ENCODE measurements around the gene TMEM255B.
"Not testable (repeated sequence)": the region's sequence is repeated elsewhere in the genome, so short reads cannot be mapped to it uniquely, and the experiment has no call there.

The TMEM255B gene

DNA sequence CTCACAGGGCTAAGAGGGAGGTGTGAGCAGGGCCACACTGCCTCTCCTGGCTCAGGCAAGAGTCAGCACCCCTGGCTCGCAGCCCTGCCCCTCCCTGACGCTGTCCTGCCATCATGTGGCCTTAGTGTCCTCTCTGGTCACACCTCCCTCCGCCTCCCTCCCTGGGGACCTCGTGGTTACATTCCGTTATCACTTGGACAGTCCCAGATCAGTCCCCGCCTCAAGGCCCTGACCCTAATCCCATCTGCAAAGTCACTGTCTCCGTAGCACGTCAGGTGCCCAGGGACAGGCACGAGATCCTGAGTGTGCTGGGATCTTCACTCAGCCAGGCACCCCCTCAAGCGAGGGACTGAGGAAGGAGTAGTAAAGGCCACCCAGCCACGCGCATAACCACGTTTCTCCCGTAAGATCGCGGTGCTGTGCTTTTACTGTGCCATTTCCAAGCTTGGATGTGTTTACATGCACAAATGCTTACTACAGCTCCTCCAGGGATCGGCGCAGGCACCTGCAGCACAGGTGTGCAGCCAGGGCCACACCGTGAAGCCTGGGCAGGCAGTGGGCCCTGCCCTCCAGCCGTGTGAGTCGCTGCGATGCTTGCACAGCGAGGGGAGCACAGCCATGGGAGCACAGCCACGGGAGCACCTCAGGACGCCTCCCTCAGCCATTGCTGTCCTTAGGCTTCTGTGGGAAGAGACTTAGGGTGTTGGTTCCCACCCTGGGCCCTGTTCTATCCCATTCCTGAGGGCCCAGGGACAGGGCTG, 10.7 kb upstream of the TMEM255B start:
- DNase-seq (ENCODE audit: low read depth in 1 of 2, low spot score in 1 of 2): no peak

DNA sequence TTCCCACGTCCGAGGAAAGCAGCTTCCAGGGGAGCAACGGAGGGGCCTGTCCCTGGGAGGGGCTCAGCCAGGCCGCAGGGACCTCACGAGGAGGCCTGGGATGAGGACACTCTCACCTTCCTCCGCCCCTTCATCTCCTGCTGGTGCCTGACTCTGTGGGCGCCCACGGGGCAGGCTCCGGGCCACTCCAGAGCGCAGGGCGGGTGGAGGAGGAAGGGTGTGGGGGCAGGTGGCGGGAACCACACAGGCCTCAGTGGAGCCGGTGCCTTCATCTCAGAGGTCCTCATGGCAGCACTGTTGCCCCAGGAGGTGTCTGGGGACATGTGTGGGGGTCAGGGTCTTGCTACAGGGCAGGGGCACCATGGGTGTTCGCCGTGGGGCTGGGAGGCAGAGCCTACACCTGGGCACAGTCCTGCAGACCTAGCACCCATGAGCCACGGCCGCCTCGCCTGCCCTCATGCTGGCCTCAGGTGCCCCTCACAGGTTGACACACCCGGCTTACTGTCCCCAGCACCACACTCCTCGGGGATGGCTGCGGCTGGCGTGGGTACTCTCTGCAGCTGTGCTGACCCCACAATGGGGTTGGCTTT, 10.1 kb upstream of the TMEM255B start:
- DNase-seq (ENCODE audit: low read depth in 1 of 2, low spot score in 1 of 2): no peak

DNA sequence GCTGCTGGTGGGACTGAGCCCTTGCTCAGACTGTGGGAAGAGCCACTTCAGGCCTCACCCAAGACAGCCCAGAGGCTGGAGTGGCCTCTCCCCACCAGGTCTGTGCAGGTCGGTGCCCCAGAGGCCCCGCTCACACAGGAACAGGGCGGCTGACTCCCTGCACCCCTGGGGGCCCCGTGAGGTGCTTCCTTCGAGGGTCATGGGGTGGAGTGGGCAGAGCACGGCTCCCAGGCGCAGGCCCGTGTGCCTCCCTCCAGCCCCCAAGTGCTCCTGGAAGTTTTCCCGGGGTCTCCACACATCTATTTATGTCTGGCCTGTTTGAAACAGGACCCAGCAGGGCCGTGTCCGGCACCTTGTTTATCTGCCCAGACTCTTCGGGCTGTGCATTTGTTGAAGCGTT, 9.5 kb upstream of the TMEM255B start:
- no peak for DNase-seq (ENCODE audit: low read depth in 1 of 2, low spot score in 1 of 2)

- no peak for DNase-seq (ENCODE audit: low read depth in 1 of 2, low spot score in 1 of 2)
These were observed 9.1 kb upstream of the TMEM255B start for GRCh38 chr13:113749967-113750366.

DNA sequence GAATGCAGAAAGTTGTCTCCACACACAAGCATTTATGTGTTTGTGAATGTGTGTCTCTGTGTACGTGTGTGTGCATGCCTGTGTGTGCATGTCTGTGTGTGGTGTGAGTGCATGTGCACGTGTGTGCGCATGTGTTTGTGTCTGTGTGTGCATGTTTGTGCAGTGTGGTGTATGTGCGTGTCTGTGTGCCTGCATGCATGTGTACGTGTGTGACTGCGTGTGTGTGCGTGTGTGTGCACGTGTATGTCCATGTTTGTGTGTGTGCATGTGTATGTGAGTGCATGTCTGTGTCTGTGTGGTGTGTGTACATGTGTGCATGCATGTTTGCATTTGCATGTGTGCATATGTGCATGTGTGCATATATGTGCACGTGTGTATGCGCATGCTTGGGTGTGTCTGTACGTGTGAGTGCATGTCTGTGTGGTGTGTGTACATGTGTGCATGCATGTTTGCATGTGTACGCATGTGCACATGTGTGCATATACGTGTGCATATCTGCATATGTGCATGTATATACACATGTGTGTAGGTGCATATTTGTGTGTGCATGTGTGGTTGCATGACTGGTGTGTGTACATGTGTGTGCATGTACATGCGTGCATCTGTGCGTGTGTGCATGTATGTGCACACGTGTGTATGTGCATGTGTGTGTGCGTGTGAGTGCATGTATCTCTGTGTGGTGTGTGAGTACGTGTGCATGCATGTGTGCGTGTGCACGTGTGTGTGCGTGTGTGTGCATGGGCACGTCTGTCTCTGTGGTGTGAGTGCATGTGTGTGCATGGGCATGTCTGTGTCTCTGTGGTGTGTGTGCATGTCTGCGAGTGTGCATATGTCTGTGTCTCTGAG, 8.2 kb upstream of the TMEM255B start:
- no peak for DNase-seq (ENCODE audit: low read depth in 1 of 2, low spot score in 1 of 2)

DNA sequence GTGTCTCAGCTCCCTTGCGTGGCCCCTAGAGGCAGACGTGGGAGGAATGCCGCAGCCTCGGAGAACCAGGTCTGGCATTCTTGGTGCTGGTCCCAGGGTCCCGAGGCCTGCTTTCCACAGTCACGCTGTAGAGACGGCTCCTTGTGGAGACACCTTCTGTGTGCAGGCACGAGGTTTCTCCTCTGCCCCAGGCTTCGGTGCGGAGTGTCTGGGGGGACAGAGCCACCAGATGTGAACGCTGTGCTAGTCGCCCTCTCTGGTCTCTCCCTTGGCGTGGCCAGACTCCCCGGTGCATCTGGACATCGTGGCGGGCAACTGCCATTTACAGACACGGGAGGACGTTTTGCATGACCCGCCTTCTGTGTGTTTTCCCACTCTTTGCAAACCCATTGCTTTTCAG, 7.5 kb upstream of the TMEM255B start:
- no peak for DNase-seq (ENCODE audit: low read depth in 1 of 2, low spot score in 1 of 2)

GRCh38 chr13:113752211-113752986, 6.6 kb upstream of the TMEM255B start:
- DNase-seq (ENCODE audit: low read depth in 1 of 2, low spot score in 1 of 2): not testable (repeated sequence)

- no peak for DNase-seq (ENCODE audit: low read depth in 1 of 2, low spot score in 1 of 2)
These were observed 5.9 kb upstream of the TMEM255B start for GRCh38 chr13:113753171-113753570.

DNA sequence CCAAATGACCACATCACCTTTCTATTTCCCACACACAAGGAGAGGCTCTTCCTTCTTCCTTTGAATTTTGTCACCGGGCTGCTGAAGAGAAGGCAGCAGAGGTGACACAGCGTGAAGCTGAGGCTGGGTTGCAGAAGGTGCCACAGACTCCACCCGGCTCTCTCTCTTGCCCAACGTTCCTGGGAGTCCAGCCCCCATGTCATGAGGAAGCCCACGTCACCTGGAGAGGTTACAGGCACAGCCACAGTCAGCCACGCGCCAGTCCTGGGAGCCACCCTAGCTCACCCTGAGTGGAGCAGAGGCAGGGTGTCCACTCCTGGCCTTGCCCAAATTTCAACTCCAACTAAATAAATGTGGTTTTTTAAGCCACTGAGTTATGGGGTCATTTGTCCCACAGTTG, 4.8 kb upstream of the TMEM255B start:
- no peak for DNase-seq (ENCODE audit: low read depth in 1 of 2, low spot score in 1 of 2)

GRCh38 chr13:113754691-113755090, 4.3 kb upstream of the TMEM255B start:
- DNase-seq (ENCODE audit: low read depth in 1 of 2, low spot score in 1 of 2): no peak

DNA sequence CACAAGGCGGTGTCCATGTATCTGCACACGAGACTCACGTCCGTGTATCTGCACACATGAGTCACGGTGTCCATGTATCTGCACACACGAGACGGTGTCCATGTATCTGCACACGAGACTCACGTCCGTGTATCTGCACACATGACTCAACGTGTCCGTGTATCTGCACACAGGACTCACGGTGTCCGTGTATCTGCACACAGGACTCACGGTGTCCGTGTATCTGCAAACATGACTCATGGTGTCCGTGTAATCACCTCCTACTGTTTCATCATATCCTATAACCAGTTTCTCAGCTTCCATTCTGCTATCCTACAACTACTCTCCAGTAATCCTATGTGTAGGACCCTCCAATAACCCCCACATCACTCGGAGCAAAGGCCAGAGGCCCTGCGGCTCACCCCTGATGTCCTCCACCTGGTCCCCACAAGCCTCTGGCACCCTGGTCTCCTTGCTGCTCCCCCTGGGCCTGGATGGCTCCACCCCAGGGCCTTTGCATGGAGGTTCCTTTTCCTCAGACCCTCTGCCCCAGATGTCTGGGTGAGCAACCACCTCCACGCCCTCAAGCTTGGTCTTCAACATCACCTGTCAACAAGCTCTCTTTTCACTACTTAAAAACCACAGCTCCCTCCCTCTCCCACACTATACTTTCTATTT, 2.5 kb upstream of the TMEM255B start:
- DNase-seq (ENCODE audit: low read depth in 1 of 2, low spot score in 1 of 2): no peak

GRCh38 chr13:113759525-113760137, 605 bp downstream of the TMEM255B start:
- DNase-seq (ENCODE audit: low read depth in 1 of 2, low spot score in 1 of 2): no peak

DNA sequence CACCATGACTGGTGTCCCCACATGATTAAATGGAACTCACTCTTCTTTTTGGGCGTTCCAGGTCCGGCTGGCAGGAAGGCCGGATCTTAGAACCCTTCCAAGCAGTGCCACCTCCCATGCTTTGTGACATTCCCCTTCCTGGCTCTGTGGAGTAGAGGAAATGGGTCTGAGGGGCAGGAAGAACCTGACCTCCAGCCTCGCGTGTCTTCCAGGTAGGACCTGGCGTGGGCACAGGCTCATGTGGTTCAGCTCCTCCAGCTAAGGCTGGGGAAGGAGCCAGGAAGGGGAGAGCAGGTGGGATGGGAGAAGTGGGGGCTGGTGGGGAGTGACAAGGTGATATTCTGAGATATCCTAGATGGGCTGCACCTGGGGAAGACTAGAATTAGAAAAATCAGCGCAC, 2.1 kb downstream of the TMEM255B start:
- DNase-seq (ENCODE audit: low read depth in 1 of 2, low spot score in 1 of 2): no peak

GRCh38 chr13:113762075-113762474, 3.0 kb downstream of the TMEM255B start:
- no peak for DNase-seq (ENCODE audit: low read depth in 1 of 2, low spot score in 1 of 2)

GRCh38 chr13:113762538-113762937, 3.5 kb downstream of the TMEM255B start:
- no peak for DNase-seq (ENCODE audit: low read depth in 1 of 2, low spot score in 1 of 2)

DNA sequence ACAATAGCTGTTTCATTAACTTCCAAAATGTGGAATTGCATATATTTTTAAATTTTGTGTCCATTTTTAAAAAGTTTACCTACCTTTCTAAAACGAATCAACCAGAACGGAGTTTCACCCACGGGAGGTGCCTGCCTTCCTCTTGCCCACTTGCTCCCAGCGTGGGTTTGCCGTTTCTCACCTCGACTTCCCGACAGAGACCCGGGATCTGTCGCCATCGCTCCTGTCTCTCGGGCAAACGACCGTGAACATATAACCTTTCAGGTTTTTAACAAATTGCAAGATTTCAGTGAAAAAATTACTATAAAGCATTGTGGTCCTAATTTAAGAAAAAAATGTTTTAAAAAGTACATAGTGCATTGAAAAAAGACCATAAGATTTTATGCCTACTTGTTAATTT, 4.2 kb downstream of the TMEM255B start:
- DNase-seq (ENCODE audit: low read depth in 1 of 2, low spot score in 1 of 2): no peak

DNA sequence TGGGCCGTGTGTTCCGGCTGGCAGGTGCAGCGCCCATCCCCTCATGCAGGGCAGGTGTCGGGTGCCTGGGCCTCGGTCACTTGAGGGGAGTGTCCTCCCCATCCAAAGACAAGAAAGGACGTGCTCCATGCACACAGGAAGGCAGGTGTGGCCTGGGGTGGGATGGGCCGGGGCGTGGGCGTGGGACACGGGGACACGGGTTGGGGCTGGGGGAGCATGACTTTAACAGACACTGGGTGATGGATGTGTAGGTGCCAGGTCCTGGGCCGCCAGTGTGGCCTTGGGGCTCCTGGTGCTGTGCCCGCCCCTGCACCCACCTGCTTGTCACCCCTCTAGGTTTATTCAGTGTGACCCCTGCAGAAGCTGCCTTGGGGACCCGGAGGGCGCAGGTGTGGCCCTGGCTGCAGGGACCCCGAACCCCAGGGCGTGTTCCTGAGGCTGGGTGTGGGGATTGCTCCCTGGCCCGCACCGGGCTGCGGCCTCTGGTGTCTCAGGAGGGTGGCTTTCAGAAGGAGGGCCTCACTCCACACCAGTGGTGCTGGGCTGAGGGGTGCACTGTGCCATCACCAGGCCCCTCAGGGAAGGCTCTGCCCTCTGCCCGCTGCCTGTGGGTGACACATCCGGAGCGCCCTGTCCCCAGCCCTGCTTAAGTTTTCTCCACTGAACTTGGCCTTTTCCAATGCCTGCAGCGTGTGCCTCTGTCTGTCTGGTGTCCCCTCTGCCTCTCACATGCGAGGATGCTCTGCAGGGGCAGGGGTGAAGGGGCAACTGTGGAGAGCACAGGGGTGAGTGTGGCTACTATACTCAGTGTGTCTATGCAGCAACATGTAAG, 5.2 kb downstream of the TMEM255B start:
- DNase-seq (ENCODE audit: low read depth in 1 of 2, low spot score in 1 of 2): no peak

DNA sequence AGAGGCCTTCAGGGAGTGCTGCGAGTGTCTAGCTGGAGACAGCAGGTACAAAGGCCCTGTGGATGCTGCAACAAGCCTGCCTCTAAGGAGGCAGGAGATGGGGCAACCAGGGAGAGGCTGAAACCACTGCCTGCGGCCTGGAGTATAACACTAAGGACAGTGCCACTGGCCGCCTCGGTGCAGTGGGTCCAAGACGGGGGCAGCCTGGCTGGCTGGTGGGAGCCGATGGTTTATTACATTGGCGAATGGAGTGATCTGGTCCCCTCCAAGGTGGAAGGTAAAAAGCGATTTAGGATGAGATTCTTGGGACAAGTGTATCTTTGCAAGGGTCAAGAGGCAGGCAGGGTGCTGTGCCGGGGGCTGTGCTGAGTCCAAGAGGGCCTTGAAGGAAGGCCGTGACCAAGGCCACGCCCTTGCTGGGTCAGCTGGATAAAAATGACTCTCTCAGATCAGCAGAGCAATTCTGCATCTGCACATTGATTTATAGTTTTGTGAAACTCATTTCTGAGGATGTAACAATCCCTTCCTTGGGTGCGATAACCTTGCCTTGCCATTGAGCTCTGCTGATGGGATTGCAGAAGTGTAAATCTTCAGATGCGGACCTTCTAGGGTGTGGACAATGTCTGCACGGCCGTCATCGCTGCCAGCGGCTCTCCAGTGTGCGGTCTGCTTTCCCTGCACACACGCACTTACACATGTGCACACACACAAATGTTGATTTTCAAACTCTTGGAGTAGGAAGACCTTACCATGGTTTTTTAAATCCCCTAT, 6.0 kb downstream of the TMEM255B start:
- DNase-seq (ENCODE audit: low read depth in 1 of 2, low spot score in 1 of 2): no peak

- no peak for DNase-seq (ENCODE audit: low read depth in 1 of 2, low spot score in 1 of 2)
These were observed 6.5 kb downstream of the TMEM255B start for GRCh38 chr13:113765564-113765910.

Data from stimulated activated CD4-positive, alpha-beta T cell treated with anti-CD3 and anti-CD28 coated beads, Interleukin-15, amount 100 ng/mL, for 1 hour (primary cell).